OCI-LY7 (cell line): ENCODE data around the gene STK11IP. TPM values are rescaled to one million over a fixed set of nuclear protein-coding genes. Genes with fewer than 3 reads are reported as not detected.

Source experiments
- BruUV-seq: library from RNA; stranded (reverse); fragments of 400-500 nt; replicated peaks from 2 replicates; lab custom pipeline; 2021; lab: Mats Ljungman, UMichigan
- CTCF ChIA-PET: fragments of 300-600 bp; sonication (Branson Sonifier 250); formaldehyde crosslinking; loops from one replicate; lab custom pipeline; 2022; ENCODE audit warnings: antibody characterized with exemption; ENCODE audit not compliant: unreplicated experiment; lab: Charles Lee
- POLR2A ChIA-PET: fragments of 300-600 bp; sonication (Branson Sonifier 250); formaldehyde crosslinking; loops from one replicate; lab custom pipeline; 2022; ENCODE audit warnings: antibody characterized with exemption; lab: Charles Lee
- DNase-seq: peaks from one replicate; pipeline ENCODE4 v3.0.0-alpha.2; 2015; ENCODE audit warnings: low spot score
- H2AFZ ChIP-seq: fragments of 200-600 bp; sonication (generic), shearing (Covaris generic); 2 replicates; pipeline ENCODE4 v1.6.1; 2014; ENCODE audit warnings: mild to moderate bottlenecking, antibody characterized with exemption, low read length, moderate library complexity
- H3K27ac ChIP-seq: fragments of 200-600 bp; sonication (generic); 2 replicates; pipeline ENCODE4 v1.5.1; 2014; ENCODE audit warnings: mixed run types, low read depth, mild to moderate bottlenecking, moderate library complexity, low read length, inconsistent platforms; ENCODE audit not compliant: poor library complexity, severe bottlenecking
- H3K36me3 ChIP-seq: fragments of 200-600 bp; sonication (generic); 2 replicates; pipeline ENCODE4 v1.6.1; 2014; ENCODE audit warnings: mild to moderate bottlenecking, antibody characterized with exemption, low read length, moderate library complexity, mixed read lengths; ENCODE audit not compliant: insufficient read depth
- H3K4me1 ChIP-seq: fragments of 200-600 bp; sonication (generic); 2 replicates; pipeline ENCODE4 v1.5.1; 2014; ENCODE audit warnings: mild to moderate bottlenecking, low read length; ENCODE audit not compliant: insufficient read depth, poor library complexity, severe bottlenecking
- H3K4me2 ChIP-seq: fragments of 200-600 bp; sonication (generic); 2 replicates; pipeline ENCODE4 v1.6.1; 2014; ENCODE audit warnings: mild to moderate bottlenecking, low read length
- H3K4me3 ChIP-seq: fragments of 200-600 bp; sonication (generic); 2 replicates; pipeline ENCODE4 v1.5.1; 2014; ENCODE audit warnings: mild to moderate bottlenecking, low read depth, low read length; ENCODE audit not compliant: poor library complexity, severe bottlenecking
- H3K79me2 ChIP-seq: fragments of 200-600 bp; sonication (generic); 2 replicates; pipeline ENCODE4 v1.6.1; 2016; ENCODE audit warnings: low read depth, mild to moderate bottlenecking, low read length, moderate library complexity, mixed read lengths; ENCODE audit not compliant: insufficient read depth
- H3K9me2 ChIP-seq: fragments of 200-600 bp; sonication (generic); 2 replicates; pipeline ENCODE4 v1.6.1; 2016; ENCODE audit warnings: mild to moderate bottlenecking, low read length, mixed read lengths; ENCODE audit not compliant: insufficient read depth
- H3K9me3 ChIP-seq: fragments of 200-600 bp; sonication (generic); 2 replicates; pipeline ENCODE4 v1.6.1; 2014; ENCODE audit warnings: mild to moderate bottlenecking, mixed run types, low read length, mixed read lengths
- H4K20me1 ChIP-seq: fragments of 200-600 bp; sonication (generic); 2 replicates; pipeline ENCODE4 v1.6.1; 2014; ENCODE audit warnings: mild to moderate bottlenecking, antibody characterized with exemption, low read length, moderate library complexity, mixed read lengths; ENCODE audit not compliant: insufficient read depth
- EZH2phosphoT487 ChIP-seq: fragments of 200-600 bp; sonication (generic); IDR thresholded peaks from 2 replicates; pipeline ENCODE4 v1.6.1; 2018; ENCODE audit warnings: low read depth, borderline replicate concordance, mild to moderate bottlenecking, mixed run types, antibody characterized with exemption, low read length, moderate library complexity, mixed read lengths
- intact Hi-C: fragments of 100-400 bp; cut with micrococcal nuclease; formaldehyde crosslinking; loops from one replicate; pipeline ENCODE4 v1.10.0; 2022; ENCODE audit not compliant: unreplicated experiment
- total RNA-seq, 2 experiments: library from RNA; depleted of rRNA in 1 of 2; stranded (reverse); fragments of >200 nt in 1 of 2; shearing (Covaris generic) in 1 of 2; gene quantifications; 2 replicates each; pipeline ENCODE4 v1.2.3, GENCODE V29; 2014 to 2022
- TF ChIP-seq, protein P1 (sequence below): fragments of 200-600 bp; sonication (generic); conservative IDR thresholded peaks from 2 replicates; pipeline ENCODE4 v1.5.1; 2014; ENCODE audit warnings: mild to moderate bottlenecking, antibody characterized with exemption, low read length, moderate library complexity, mixed read lengths

The STK11IP gene
- total RNA-seq, 2 experiments from 2014 or later = 26.5 to 37.6 TPM

DNA sequence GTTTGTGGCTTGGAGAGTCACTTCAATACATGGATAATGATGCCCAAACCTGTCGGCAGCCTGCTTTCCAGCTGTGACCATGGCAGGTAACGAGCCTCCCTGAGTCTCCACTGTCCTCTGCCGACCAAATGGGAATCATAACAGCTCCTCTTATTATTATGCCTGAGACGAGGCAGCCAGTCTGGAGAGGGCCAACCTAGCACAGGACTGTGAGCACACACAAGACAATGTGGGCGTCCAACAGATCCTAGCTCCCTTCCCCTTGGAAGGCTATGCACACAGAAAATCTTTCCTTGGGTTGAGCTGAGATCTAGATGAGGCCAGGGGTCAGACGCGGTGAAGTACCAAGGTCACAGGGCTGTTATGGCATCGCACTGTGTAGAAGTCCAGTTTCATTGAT lies 28.9 kb downstream of the STK11IP start:
- Histone ChIP-seq H3K4me2 (no peak overlapping the region), H3K9me3 (no peaks in the 10 kb centered on the region), H3K4me3 (no peak overlapping the region), H3K27ac (no peak overlapping the region), H3K4me1 (no peaks in the 10 kb centered on the region), H2AFZ (no peak overlapping the region), H4K20me1 (no peaks in the 10 kb centered on the region), H3K36me3 (no peaks in the 10 kb centered on the region), H3K9me2 (no peaks in the 10 kb centered on the region), H3K79me2 (no peaks in the 10 kb centered on the region)
- ChIA-PET CTCF (no interaction called here), POLR2A (no interaction called here)
- intact Hi-C loops = no loop called here
- TF ChIP-seq, protein P1, sequence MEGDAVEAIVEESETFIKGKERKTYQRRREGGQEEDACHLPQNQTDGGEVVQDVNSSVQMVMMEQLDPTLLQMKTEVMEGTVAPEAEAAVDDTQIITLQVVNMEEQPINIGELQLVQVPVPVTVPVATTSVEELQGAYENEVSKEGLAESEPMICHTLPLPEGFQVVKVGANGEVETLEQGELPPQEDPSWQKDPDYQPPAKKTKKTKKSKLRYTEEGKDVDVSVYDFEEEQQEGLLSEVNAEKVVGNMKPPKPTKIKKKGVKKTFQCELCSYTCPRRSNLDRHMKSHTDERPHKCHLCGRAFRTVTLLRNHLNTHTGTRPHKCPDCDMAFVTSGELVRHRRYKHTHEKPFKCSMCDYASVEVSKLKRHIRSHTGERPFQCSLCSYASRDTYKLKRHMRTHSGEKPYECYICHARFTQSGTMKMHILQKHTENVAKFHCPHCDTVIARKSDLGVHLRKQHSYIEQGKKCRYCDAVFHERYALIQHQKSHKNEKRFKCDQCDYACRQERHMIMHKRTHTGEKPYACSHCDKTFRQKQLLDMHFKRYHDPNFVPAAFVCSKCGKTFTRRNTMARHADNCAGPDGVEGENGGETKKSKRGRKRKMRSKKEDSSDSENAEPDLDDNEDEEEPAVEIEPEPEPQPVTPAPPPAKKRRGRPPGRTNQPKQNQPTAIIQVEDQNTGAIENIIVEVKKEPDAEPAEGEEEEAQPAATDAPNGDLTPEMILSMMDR = no peak
- TF ChIP-seq EZH2phosphoT487 = no peak
- DNase-seq = no peak
- BruUV-seq = no TSS peak

DNA sequence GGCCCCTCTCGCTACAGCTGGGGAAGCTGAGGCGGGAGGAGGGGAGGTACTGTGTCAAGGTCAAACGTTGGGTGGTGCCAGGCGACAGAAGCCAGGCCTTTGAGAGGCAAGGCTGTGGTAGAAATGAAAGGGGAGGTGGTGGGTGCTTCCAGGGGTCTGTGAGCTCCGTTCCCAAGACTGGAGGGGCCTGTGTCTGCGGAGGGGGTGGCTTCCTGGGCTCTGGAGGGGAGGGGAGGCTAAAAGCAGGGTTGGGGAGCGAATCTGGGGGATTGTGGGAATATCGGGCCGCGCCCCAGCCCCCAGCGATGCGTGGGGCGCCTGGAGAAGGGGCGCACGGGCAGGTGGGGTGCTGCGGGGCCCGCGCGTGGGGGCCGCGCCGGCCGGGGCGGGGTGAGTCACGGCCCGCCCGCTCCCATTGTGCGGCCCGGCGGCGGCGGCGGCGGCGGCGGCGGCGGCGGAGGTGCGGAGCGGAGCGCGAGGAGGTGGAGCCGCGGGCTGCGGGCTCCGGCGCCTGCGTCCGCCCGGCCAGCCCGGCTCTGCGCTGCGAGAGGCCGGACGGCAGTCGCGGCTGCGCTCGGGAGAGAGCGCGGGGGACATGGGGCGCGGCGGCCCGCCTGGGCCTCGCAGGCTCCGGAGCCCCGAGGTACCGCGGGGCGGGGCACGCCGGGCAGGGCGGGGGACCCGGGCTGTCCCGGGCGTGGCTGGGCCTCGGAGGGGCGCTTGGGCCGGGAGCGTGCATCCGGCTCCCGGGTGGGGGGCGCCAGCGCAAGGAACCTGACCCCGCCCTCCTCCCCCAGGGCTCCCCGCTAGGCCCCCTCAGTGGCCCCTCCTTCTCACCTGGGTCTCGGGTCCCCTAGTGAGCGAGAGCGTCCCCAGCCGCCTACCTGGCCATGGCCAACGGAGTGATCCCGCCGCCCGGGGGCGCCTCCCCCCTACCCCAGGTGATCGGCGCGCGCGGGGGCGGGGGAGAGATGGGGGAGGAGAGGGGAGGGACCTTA lies 29.7 kb downstream of the STK11IP start, which contains the start of gene SLC4A3:
Gene SLC4A3, plus strand, starts transcription at position 528 of the 998 bp plus-strand sequence. Its CDS starts 363 bp downstream, at position 891.
- no peak within 1 kb of the TSS for H2AFZ ChIP-seq
- H3K27ac ChIP-seq = no peak within 1 kb of the TSS
- H3K4me2 ChIP-seq = no peak within 1 kb of the TSS
- TF ChIP-seq EZH2phosphoT487 = no peak
- TF ChIP-seq, protein P1 = no peak
- POLR2A ChIA-PET = no interaction called here
- no peak within 1 kb of the TSS for H3K4me3 ChIP-seq
- no peaks in the 10 kb centered on the region for H3K36me3 ChIP-seq
- no peaks in the 10 kb centered on the region for H3K79me2 ChIP-seq
- no peak for DNase-seq
- BruUV-seq = no TSS peak
- no peaks in the 10 kb centered on the region for H3K4me1 ChIP-seq
- no peaks in the 10 kb centered on the region for H4K20me1 ChIP-seq
- no peaks in the 10 kb centered on the region for H3K9me2 ChIP-seq
- intact Hi-C loops = no loop called here
- no peaks in the 10 kb centered on the region for H3K9me3 ChIP-seq
- CTCF ChIA-PET = no interaction called here
